Naive B cell (primary cell): ENCODE results near the gene EIF3A. TPM values are rescaled to one million over a fixed set of nuclear protein-coding genes. Genes with fewer than 3 reads are reported as not detected.
A peak's percentile ranks its signal among the peaks of the same experiment; 100 is the strongest.

Experiments
- ATAC-seq, 2 donors: fragments of 150-1000 bp; cut with Tn5 transposase; 2 replicates each; pipeline ENCODE4 v1.10.0; 2021; ENCODE audit warnings: low read depth in 2 of 2, mild to moderate bottlenecking in 2 of 2, moderate library complexity in 2 of 2
- DNase-seq: peaks from one replicate; pipeline ENCODE4 v3.0.0; 2022
- H3K27ac Mint-ChIP-seq, 6 donors: one replicate each; pipeline ENCODE4 v1.8.0; 2020 to 2022; ENCODE audit warnings: mild to moderate bottlenecking in 6 of 6, mixed read lengths in 6 of 6, moderate library complexity in 5 of 6, inconsistent platforms in 2 of 6
- H3K27me3 Mint-ChIP-seq, 3 donors: one replicate each; pipeline ENCODE4 v1.8.0; 2021 to 2022; ENCODE audit warnings: mixed read lengths in 3 of 3, mild to moderate bottlenecking in 1 of 3
- H3K36me3 Mint-ChIP-seq, 2 donors: one replicate each; pipeline ENCODE4 v1.8.0; 2020 to 2022; ENCODE audit warnings: mixed read lengths in 2 of 2, inconsistent platforms in 1 of 2, mild to moderate bottlenecking in 1 of 2
- H3K4me1 Mint-ChIP-seq, 3 donors: one replicate each; pipeline ENCODE4 v1.8.0; 2020 to 2022; ENCODE audit warnings: mixed read lengths in 3 of 3, inconsistent platforms in 1 of 3, mild to moderate bottlenecking in 1 of 3, moderate library complexity in 1 of 3
- H3K4me3 Mint-ChIP-seq, 8 donors: one replicate each; pipeline ENCODE4 v1.8.0; 2020 to 2022; ENCODE audit warnings: mild to moderate bottlenecking in 8 of 8, mixed read lengths in 8 of 8, moderate library complexity in 8 of 8, inconsistent platforms in 2 of 8
- H3K9me3 Mint-ChIP-seq, 7 donors: one replicate each; pipeline ENCODE4 v1.8.0; 2020 to 2022; ENCODE audit warnings: mixed read lengths in 7 of 7, mild to moderate bottlenecking in 5 of 7, inconsistent platforms in 2 of 7, moderate library complexity in 1 of 7
- polyA plus RNA-seq, 6 donors: library from polyadenylated mRNA; unstranded; fragments of 300-500 nt; fragmentation: Illumina TruSeq; gene quantifications; one replicate each; pipeline ENCODE4 v1.2.3, GENCODE V29; 2021; ENCODE audit warnings: low read depth in 6 of 6

EIF3A gene
- polyA plus RNA-seq, 6 donors from 2014 or later, result 23.4 to 47.8 (median 32.0) TPM

- Mint-ChIP-seq H3K9me3 (no peaks in the 10 kb centered on the region), H3K36me3 (peaks cover 34 to 47% of the 10 kb centered on the region in 2 donors), H3K4me3 (no peak overlapping the region), H3K4me1 (peaks cover 10 to 17% (median 15%) of the 10 kb centered on the region in 3 donors), H3K27me3 (no peaks in the 10 kb centered on the region), H3K27ac (no peak overlapping the region)
- ATAC-seq, result no peak
- no peak for DNase-seq
These were observed 21.1 kb downstream of the EIF3A start for GRCh38 chr10:119059557-119059956.

- H3K27ac Mint-ChIP-seq, result peak overlapping the region in 3 of 6 donors; percentile 16 to 61 (median 27)
- H3K36me3 Mint-ChIP-seq, result peaks cover 31 to 36% of the 10 kb centered on the region in 2 donors
These were observed 22.6 kb downstream of the EIF3A start for GRCh38 chr10:119058010-119058409.

GRCh38 chr10:119055472-119055871, 25.1 kb downstream of the EIF3A start:
- Mint-ChIP-seq H3K27me3 (no peaks in the 10 kb centered on the region), H3K4me3 (no peak overlapping the region), H3K27ac (no peak overlapping the region), H3K9me3 (no peaks in the 10 kb centered on the region), H3K4me1 (peaks cover under 1 to 11% (median 2%) of the 10 kb centered on the region in 3 donors), H3K36me3 (peaks cover 48 to 51% of the 10 kb centered on the region in 2 donors)
- DNase-seq (no peak), ATAC-seq (no peak)

More at GRCh38 chr10:119058010-119058409, 22.6 kb downstream of the EIF3A start:
- no peaks in the 10 kb centered on the region for H3K9me3 Mint-ChIP-seq
- H3K4me1 Mint-ChIP-seq, result peaks cover 10 to 17% (median 15%) of the 10 kb centered on the region in 3 donors
- no peaks in the 10 kb centered on the region for H3K27me3 Mint-ChIP-seq
- H3K4me3 Mint-ChIP-seq, result no peak overlapping the region
- DNase-seq, result no peak
- ATAC-seq, result no peak

GRCh38 chr10:119051775-119052174, 28.8 kb downstream of the EIF3A start:
- no peak for ATAC-seq
- Mint-ChIP-seq H3K27me3 (no peaks in the 10 kb centered on the region), H3K36me3 (peaks cover 46 to 51% of the 10 kb centered on the region in 2 donors), H3K9me3 (no peaks in the 10 kb centered on the region), H3K4me1 (peaks cover 16 to 27% (median 24%) of the 10 kb centered on the region in 3 donors), H3K4me3 (no peak overlapping the region), H3K27ac (no peak overlapping the region)
- no peak for DNase-seq

- Mint-ChIP-seq H3K27ac (peak overlapping the region in 2 of 6 donors; percentile 5 to 29), H3K9me3 (no peaks in the 10 kb centered on the region)
- ATAC-seq, result no peak
These were observed 30.8 kb downstream of the EIF3A start for GRCh38 chr10:119049777-119050176.

GRCh38 chr10:119049361-119049760, 31.3 kb downstream of the EIF3A start:
- ATAC-seq (peak; percentile 33 to 42), DNase-seq (no peak)
- H3K27ac Mint-ChIP-seq, result peak overlapping the region in 2 of 6 donors; percentile 5 to 29
- peaks cover 16 to 27% (median 24%) of the 10 kb centered on the region in 3 donors for H3K4me1 Mint-ChIP-seq
- H3K9me3 Mint-ChIP-seq, result no peaks in the 10 kb centered on the region
- no peaks in the 10 kb centered on the region for H3K27me3 Mint-ChIP-seq
- peaks cover 52 to 61% of the 10 kb centered on the region in 2 donors for H3K36me3 Mint-ChIP-seq
- H3K4me3 Mint-ChIP-seq, result no peak overlapping the region

More at GRCh38 chr10:119049777-119050176, 30.8 kb downstream of the EIF3A start:
- Mint-ChIP-seq H3K4me1 (peaks cover 16 to 27% (median 24%) of the 10 kb centered on the region in 3 donors), H3K4me3 (peak overlapping the region in 2 of 8 donors; percentile 15 to 82), H3K36me3 (peaks cover 52 to 61% of the 10 kb centered on the region in 2 donors), H3K27me3 (no peaks in the 10 kb centered on the region)
- DNase-seq, result no peak

GRCh38 chr10:119045561-119045960, 35.1 kb downstream of the EIF3A start:
- ATAC-seq (no peak), DNase-seq (no peak)
- Mint-ChIP-seq H3K4me1 (peaks cover 16 to 27% (median 26%) of the 10 kb centered on the region in 3 donors), H3K36me3 (peaks cover 62 to 70% of the 10 kb centered on the region in 2 donors), H3K9me3 (peaks cover 0 to 1% (median 0%) of the 10 kb centered on the region in 7 donors), H3K27ac (peak overlapping the region in 1 of 6 donors; percentile 7), H3K4me3 (no peak overlapping the region), H3K27me3 (no peaks in the 10 kb centered on the region)

- H3K36me3 Mint-ChIP-seq, result peaks cover 66 to 77% of the 10 kb centered on the region in 2 donors
- no peak overlapping the region for H3K4me3 Mint-ChIP-seq
- H3K27me3 Mint-ChIP-seq, result peaks cover 0 to 2% (median 0%) of the 10 kb centered on the region in 3 donors
- peaks cover 0 to 16% (median 10%) of the 10 kb centered on the region in 3 donors for H3K4me1 Mint-ChIP-seq
- H3K27ac Mint-ChIP-seq, result no peak overlapping the region
- ATAC-seq, result no peak
- peaks cover 0 to 1% (median 0%) of the 10 kb centered on the region in 7 donors for H3K9me3 Mint-ChIP-seq
- DNase-seq, result no peak
These were observed 38.4 kb downstream of the EIF3A start for GRCh38 chr10:119042169-119042568.

GRCh38 chr10:119041326-119041725, 39.3 kb downstream of the EIF3A start:
- peaks cover 73 to 75% of the 10 kb centered on the region in 2 donors for H3K36me3 Mint-ChIP-seq
- ATAC-seq (no peak), DNase-seq (no peak)
- peaks cover 0 to 1% (median 0%) of the 10 kb centered on the region in 7 donors for H3K9me3 Mint-ChIP-seq
- no peak overlapping the region for H3K4me3 Mint-ChIP-seq
- peaks cover 0 to 13% (median 7%) of the 10 kb centered on the region in 3 donors for H3K4me1 Mint-ChIP-seq
- no peak overlapping the region for H3K27ac Mint-ChIP-seq
- H3K27me3 Mint-ChIP-seq, result peaks cover 0 to 5% (median 0%) of the 10 kb centered on the region in 3 donors

- no peak overlapping the region for H3K4me3 Mint-ChIP-seq
- H3K27me3 Mint-ChIP-seq, result peaks cover 0 to 5% (median 4%) of the 10 kb centered on the region in 3 donors
- H3K36me3 Mint-ChIP-seq, result peaks cover 72 to 78% of the 10 kb centered on the region in 2 donors
- peaks cover 0 to 1% (median 0%) of the 10 kb centered on the region in 7 donors for H3K9me3 Mint-ChIP-seq
- DNase-seq, result no peak
- peak overlapping the region in 1 of 6 donors; percentile 36 for H3K27ac Mint-ChIP-seq
- no peak for ATAC-seq
- H3K4me1 Mint-ChIP-seq, result peaks cover 0 to 13% (median 7%) of the 10 kb centered on the region in 3 donors
These were observed 41.5 kb downstream of the EIF3A start for GRCh38 chr10:119039161-119039560.

GRCh38 chr10:119031496-119032059, 49.0 kb downstream of the EIF3A start:
- H3K4me1 Mint-ChIP-seq, result peaks cover 12 to 23% (median 15%) of the 10 kb centered on the region in 3 donors
- peaks cover 19 to 31% of the 10 kb centered on the region in 2 donors for H3K36me3 Mint-ChIP-seq
- H3K27ac Mint-ChIP-seq, result peak overlapping the region in 3 of 6 donors; percentile 20 to 78 (median 42)
- peak overlapping the region in 6 of 8 donors; percentile 0 to 86 (median 52) for H3K4me3 Mint-ChIP-seq
- no peak for DNase-seq
- peaks cover 21 to 32% (median 32%) of the 10 kb centered on the region in 3 donors for H3K27me3 Mint-ChIP-seq
- ATAC-seq, result no peak
- peaks cover 0 to 2% (median 0%) of the 10 kb centered on the region in 7 donors for H3K9me3 Mint-ChIP-seq

GRCh38 chr10:119030421-119031250, 50.0 kb downstream of the EIF3A start:
- DNase-seq (peak; percentile 76), ATAC-seq (peak; percentile 81 to 84)
- H3K27ac Mint-ChIP-seq, result peak overlapping the region in 3 of 6 donors; percentile 20 to 84 (median 78)
- H3K27me3 Mint-ChIP-seq, result peaks cover 30 to 42% (median 40%) of the 10 kb centered on the region in 3 donors
- H3K4me1 Mint-ChIP-seq, result peaks cover 12 to 23% (median 15%) of the 10 kb centered on the region in 3 donors
- H3K4me3 Mint-ChIP-seq, result peak overlapping the region; percentile 71 to 87 (median 83)
- H3K9me3 Mint-ChIP-seq, result peaks cover 0 to 2% (median 0%) of the 10 kb centered on the region in 7 donors
- peaks cover 12 to 21% of the 10 kb centered on the region in 2 donors for H3K36me3 Mint-ChIP-seq
